CD14-positive monocyte (primary cell): ENCODE measurements around the gene CELF5. TPM values are rescaled to one million over a fixed set of nuclear protein-coding genes. Genes with fewer than 3 reads are reported as not detected.

Experiments used
- DNase-seq, 3 donors: peaks; one replicate each; pipeline ENCODE4 v3.0.0-alpha.2; 2011 to 2022
- H2AFZ ChIP-seq: 2 replicates; pipeline ENCODE4 v1.6.0; 2012; ENCODE audit warnings: mild to moderate bottlenecking, low read depth, low read length, inconsistent platforms; ENCODE audit not compliant: insufficient read depth, poor library complexity, severe bottlenecking
- H3K27ac ChIP-seq, 2 donors: 1 replicate in 1 of 2; 2 replicates in 1 of 2; pipeline ENCODE4 v1.5.1; 2012 to 2013; ENCODE audit warnings: low read length in 2 of 2, control low read depth in 1 of 2, inconsistent platforms in 1 of 2, low read depth in 1 of 2, mild to moderate bottlenecking in 1 of 2
- H3K27me3 ChIP-seq, 2 donors: one replicate each; pipeline versions ENCODE4 v1.6.0 to v1.6.1; 2011 to 2013; ENCODE audit warnings: low read length in 2 of 2; ENCODE audit not compliant: control insufficient read depth in 2 of 2, insufficient read depth in 2 of 2
- H3K36me3 ChIP-seq, 2 donors: replicated peaks in 1 of 2; 1 replicate in 1 of 2; 2 replicates in 1 of 2; pipeline versions ENCODE4 v1.5.1 to v1.6.1; 2012 to 2013; ENCODE audit warnings: low read length in 2 of 2, control low read depth in 1 of 2, inconsistent platforms in 1 of 2, mild to moderate bottlenecking in 1 of 2; ENCODE audit not compliant: insufficient read depth in 2 of 2, control insufficient read depth in 1 of 2
- H3K4me1 ChIP-seq, 2 donors: 1 replicate in 1 of 2; 2 replicates in 1 of 2; pipeline versions ENCODE4 v1.5.1 to v1.6.1; 2012 to 2013; ENCODE audit warnings: low read length in 2 of 2, control low read depth in 1 of 2, inconsistent platforms in 1 of 2, mild to moderate bottlenecking in 1 of 2, moderate library complexity in 1 of 2; ENCODE audit not compliant: insufficient read depth in 2 of 2, control insufficient read depth in 1 of 2
- H3K4me2 ChIP-seq: replicated peaks from 2 replicates; pipeline ENCODE3; 2012; ENCODE audit warnings: low read length, moderate library complexity, mild to moderate bottlenecking; ENCODE audit not compliant: poor library complexity, severe bottlenecking; ENCODE audit errors: extremely low read depth
- H3K4me3 ChIP-seq, 3 experiments: fragments of 200-600 bp in 1 of 3; sonication (generic) in 1 of 3; replicated peaks in 1 of 3; 1 replicate in 2 of 3; 2 replicates in 1 of 3; pipeline ENCODE4 v1.5.1; 2011 to 2013; ENCODE audit warnings: low read length in 3 of 3, mild to moderate bottlenecking in 3 of 3, control low read depth in 2 of 3, low read depth in 2 of 3, inconsistent platforms in 1 of 3, moderate library complexity in 1 of 3
- H3K79me2 ChIP-seq: 2 replicates; pipeline ENCODE4 v1.6.0; 2012; ENCODE audit warnings: mild to moderate bottlenecking, control low read depth, inconsistent platforms, low read length, moderate library complexity; ENCODE audit not compliant: insufficient read depth
- H3K9ac ChIP-seq: 2 replicates; pipeline ENCODE4 v1.6.0; 2017; ENCODE audit warnings: low read length, mild to moderate bottlenecking; ENCODE audit not compliant: insufficient read depth, poor library complexity, severe bottlenecking
- H3K9me3 ChIP-seq, 2 donors: replicated peaks in 1 of 2; 1 replicate in 1 of 2; 2 replicates in 1 of 2; pipeline versions ENCODE4 v1.5.1 to v1.6.1; 2012 to 2013; ENCODE audit warnings: low read length in 2 of 2, control low read depth in 1 of 2; ENCODE audit not compliant: control insufficient read depth in 1 of 2, insufficient read depth in 1 of 2
- H4K20me1 ChIP-seq: 2 replicates; pipeline ENCODE4 v1.6.0; 2012; ENCODE audit warnings: mild to moderate bottlenecking, low read length, control low read depth, moderate library complexity; ENCODE audit not compliant: insufficient read depth
- H3K27ac Mint-ChIP-seq, 7 donors: one replicate each; pipeline ENCODE4 v1.8.0; 2020; ENCODE audit warnings: mild to moderate bottlenecking in 7 of 7, mixed read lengths in 7 of 7, moderate library complexity in 6 of 7, inconsistent platforms in 2 of 7
- H3K27me3 Mint-ChIP-seq, 3 donors: one replicate each; pipeline ENCODE4 v1.8.0; 2021 to 2022; ENCODE audit warnings: low read depth in 3 of 3, mild to moderate bottlenecking in 3 of 3, mixed read lengths in 3 of 3, moderate library complexity in 3 of 3, inconsistent platforms in 1 of 3
- H3K36me3 Mint-ChIP-seq, 2 donors: one replicate each; pipeline ENCODE4 v1.8.0; 2020; ENCODE audit warnings: mixed read lengths in 2 of 2, inconsistent platforms in 1 of 2, mild to moderate bottlenecking in 1 of 2
- H3K4me1 Mint-ChIP-seq: one replicate; pipeline ENCODE4 v1.8.0; 2020; ENCODE audit warnings: mild to moderate bottlenecking, mixed read lengths
- H3K4me3 Mint-ChIP-seq, 2 donors: one replicate each; pipeline ENCODE4 v1.8.0; 2020; ENCODE audit warnings: mild to moderate bottlenecking in 2 of 2, mixed read lengths in 2 of 2, moderate library complexity in 1 of 2
- H3K9me3 Mint-ChIP-seq, 7 donors: one replicate each; pipeline ENCODE4 v1.8.0; 2020 to 2022; ENCODE audit warnings: mixed read lengths in 7 of 7, mild to moderate bottlenecking in 6 of 7, moderate library complexity in 6 of 7, inconsistent platforms in 2 of 7
- CTCF ChIP-seq: fragments of 200-600 bp; IDR thresholded peaks from one replicate; pipeline ENCODE4 v1.8.0; 2022; ENCODE audit warnings: antibody characterized with exemption, mild to moderate bottlenecking
- WGBS: methylation state at CpG from one replicate; pipeline ENCODE4 v1.1.5; 2013; ENCODE audit warnings: missing lambda C conversion rate; ENCODE audit not compliant: insufficient coverage; 5-methylcytosine and 5-hydroxymethylcytosine counted together
- intact Hi-C, 2 donors: fragments of 100-400 bp; cut with micrococcal nuclease; formaldehyde crosslinking; loops; one replicate each; pipeline versions ENCODE4 v1.15.0 to v1.15.1; 2023
- polyA plus RNA-seq, 3 donors: library from polyadenylated mRNA; depleted of rRNA in 1 of 3; unstranded in 2 of 3; stranded (reverse) in 1 of 3; fragments of 300-500 nt in 2 of 3; fragments of >200 nt in 1 of 3; fragmentation: Illumina TruSeq in 2 of 3; gene quantifications; 1 replicate in 2 of 3; 2 replicates in 1 of 3; pipeline ENCODE4 v1.2.3, GENCODE V29; 2012 to 2021

Gene CELF5
- polyA plus RNA-seq, 3 donors: not detected

DNA sequence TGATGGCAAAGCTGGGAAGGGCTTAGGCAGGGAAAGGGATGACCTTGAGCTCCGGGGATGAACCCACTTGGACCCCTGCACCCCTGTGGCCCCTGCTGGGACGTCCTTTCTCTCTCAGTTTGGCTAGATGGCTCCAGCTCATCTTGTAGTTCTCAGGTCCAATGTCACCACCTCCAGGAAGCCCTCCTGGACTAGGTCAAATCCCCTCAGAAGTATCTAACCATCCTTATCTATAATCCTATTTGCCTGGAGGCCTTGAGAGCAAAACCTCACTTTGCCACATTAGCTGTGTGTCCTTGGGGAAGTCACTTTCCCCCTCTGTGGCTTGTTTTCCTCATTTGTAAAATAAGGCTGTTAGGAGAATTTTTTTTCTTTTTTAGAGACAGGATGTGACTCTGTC is 99.2 kb downstream of the CELF5 start:
- no peaks in the 10 kb centered on the region for H3K36me3 Mint-ChIP-seq
- H3K27me3 Mint-ChIP-seq: peaks cover 10 to 14% (median 11%) of the 10 kb centered on the region in 3 donors
- Histone ChIP-seq H3K4me1 (no peaks in the 10 kb centered on the region), H3K9me3 (no peaks in the 10 kb centered on the region), H3K9ac (no peak overlapping the region), H3K27ac (no peak overlapping the region), H3K4me2 (no peak overlapping the region), H3K27me3 (no peaks in the 10 kb centered on the region), H3K79me2 (no peaks in the 10 kb centered on the region), H2AFZ (no peak overlapping the region), H3K36me3 (no peaks in the 10 kb centered on the region), H3K4me3 (no peak overlapping the region), H4K20me1 (no peaks in the 10 kb centered on the region)
- TF ChIP-seq CTCF: no peak
- H3K4me1 Mint-ChIP-seq: no peaks in the 10 kb centered on the region
- intact Hi-C loops: no loop called here
- 70% methylated on average over 2 of the region's 2 CpGs for WGBS
- H3K4me3 Mint-ChIP-seq: no peak overlapping the region
- H3K27ac Mint-ChIP-seq: peak overlapping the region in 1 of 7 donors; percentile 42
- H3K9me3 Mint-ChIP-seq: peaks cover 0 to 2% (median 0%) of the 10 kb centered on the region in 7 donors
- DNase-seq: no peak

DNA sequence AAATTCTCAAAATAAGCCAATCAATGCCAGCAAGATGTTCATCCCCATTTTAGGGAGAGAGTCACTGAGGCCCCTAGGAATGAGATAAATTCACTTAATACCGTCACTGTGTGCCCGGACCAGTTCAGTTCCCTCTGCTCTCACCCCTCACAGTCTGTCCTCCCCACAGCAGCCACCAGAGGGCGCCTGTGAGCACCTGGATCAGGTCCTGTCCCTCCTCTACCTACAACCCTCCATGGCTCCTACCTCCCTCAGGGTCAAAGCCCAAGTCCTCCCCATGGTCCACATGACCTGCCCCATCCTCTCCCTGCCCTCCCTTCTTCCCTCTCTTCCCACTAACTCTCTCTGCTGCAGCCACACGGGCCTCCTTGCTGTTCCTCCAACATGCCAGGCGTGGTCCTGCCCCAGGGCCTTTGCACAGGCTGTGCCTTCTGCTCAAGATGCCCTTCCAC is 100.0 kb downstream of the CELF5 start:
- Mint-ChIP-seq H3K27ac (no peak overlapping the region), H3K4me3 (no peak overlapping the region), H3K9me3 (peaks cover 0 to 2% (median 0%) of the 10 kb centered on the region in 7 donors), H3K27me3 (peaks cover 3 to 12% (median 11%) of the 10 kb centered on the region in 3 donors), H3K4me1 (no peaks in the 10 kb centered on the region), H3K36me3 (no peaks in the 10 kb centered on the region)
- Histone ChIP-seq H3K4me3 (no peak overlapping the region), H3K27ac (no peak overlapping the region), H3K9ac (no peak overlapping the region), H2AFZ (no peak overlapping the region), H4K20me1 (no peaks in the 10 kb centered on the region), H3K4me1 (no peaks in the 10 kb centered on the region), H3K36me3 (no peaks in the 10 kb centered on the region), H3K79me2 (no peaks in the 10 kb centered on the region), H3K27me3 (no peaks in the 10 kb centered on the region), H3K4me2 (no peak overlapping the region), H3K9me3 (no peaks in the 10 kb centered on the region)
- DNase-seq: peak; percentile 34 to 58 (median 36)
- intact Hi-C loops: no loop called here
- WGBS: 55% methylated on average over 5 of the region's 5 CpGs
- TF ChIP-seq CTCF: peak; percentile 81
